GM19035 (cell line): ENCODE measurements around the gene PLCG2.
"Not testable (repeated sequence)": the region's sequence is repeated elsewhere in the genome, so short reads cannot be mapped to it uniquely, and the experiment has no call there.

Experiments
- ATAC-seq: cut with Tn5 transposase; IDR thresholded peaks from one replicate; pipeline ENCODE4 v1.9.1; 2021; ENCODE audit not compliant: unreplicated experiment

Gene PLCG2

GRCh38 chr16:81752876-81753227 is 26.2 kb upstream of the PLCG2 start:
- ATAC-seq, result no peak

GRCh38 chr16:81754858-81755257 is 24.2 kb upstream of the PLCG2 start:
- no peak for ATAC-seq

GRCh38 chr16:81755915-81756614 is 23.0 kb upstream of the PLCG2 start:
- ATAC-seq, result no peak

GRCh38 chr16:81756615-81757356 is 22.3 kb upstream of the PLCG2 start:
- no peak for ATAC-seq

- no peak for ATAC-seq
Observed at GRCh38 chr16:81758376-81758775, 20.7 kb upstream of the PLCG2 start.

- not testable (repeated sequence) for ATAC-seq
Observed at GRCh38 chr16:81762322-81762721, 16.8 kb upstream of the PLCG2 start.

- ATAC-seq, result no peak
Observed at GRCh38 chr16:81765111-81765919, 13.8 kb upstream of the PLCG2 start.

- ATAC-seq, result no peak
Observed at GRCh38 chr16:81765969-81766368, 13.1 kb upstream of the PLCG2 start.

- ATAC-seq, result no peak
Observed at GRCh38 chr16:81767987-81768592, 11.0 kb upstream of the PLCG2 start.

- ATAC-seq, result no peak
Observed at GRCh38 chr16:81770008-81770407, 9.1 kb upstream of the PLCG2 start.

GRCh38 chr16:81774348-81774747 is 4.7 kb upstream of the PLCG2 start:
- ATAC-seq, result no peak

GRCh38 chr16:81775570-81775969 is 3.5 kb upstream of the PLCG2 start:
- no peak for ATAC-seq

GRCh38 chr16:81778231-81778630 is 860 bp upstream of the PLCG2 start:
- no peak for ATAC-seq

- peak; percentile 18 for ATAC-seq
Observed at GRCh38 chr16:81779536-81780320, 637 bp downstream of the PLCG2 start.

- ATAC-seq, result no peak
Observed at GRCh38 chr16:81780350-81780749, 1.3 kb downstream of the PLCG2 start.

- ATAC-seq, result no peak
Observed at GRCh38 chr16:81782236-81782635, 3.1 kb downstream of the PLCG2 start.

- no peak for ATAC-seq
Observed at GRCh38 chr16:81784072-81784795, 5.1 kb downstream of the PLCG2 start.

GRCh38 chr16:81785138-81785924 is 6.2 kb downstream of the PLCG2 start:
- ATAC-seq, result no peak

- ATAC-seq, result no peak
Observed at GRCh38 chr16:81786321-81786720, 7.2 kb downstream of the PLCG2 start.
